ENCODE data around the gene WDR48. TPM values are rescaled to one million over a fixed set of nuclear protein-coding genes. Genes with fewer than 3 reads are reported as not detected.

Gene WDR48
- total RNA-seq, 3 donors from 2014 or later, result 32.8 to 48.9 (median 33.8) TPM

DNA sequence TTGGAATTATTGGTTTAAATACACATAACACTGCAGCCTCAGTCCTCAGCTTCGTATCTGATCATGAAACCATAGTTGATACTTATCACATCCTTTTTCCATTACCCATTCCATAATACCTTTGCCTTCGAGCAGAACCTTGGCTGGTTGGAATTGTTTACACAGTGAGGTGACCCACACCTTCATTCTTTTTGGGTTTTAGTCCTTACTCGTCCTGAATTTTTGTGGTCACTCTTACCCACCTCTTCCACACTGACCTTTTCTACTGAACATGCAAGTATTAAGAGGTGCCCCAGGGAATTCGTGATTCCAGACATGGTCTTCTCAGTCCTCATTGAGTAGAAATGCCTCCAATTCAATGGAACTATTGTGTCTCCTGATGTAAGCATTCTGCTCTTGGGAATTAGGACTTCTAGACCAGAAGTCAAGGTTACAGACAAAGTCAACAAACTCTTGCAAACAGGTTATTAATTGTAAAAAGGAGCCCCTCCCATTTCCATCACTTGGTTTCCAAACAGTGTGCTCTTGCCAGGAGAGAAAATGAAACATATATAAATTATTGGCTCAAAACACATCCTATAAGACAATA, 37.8 kb upstream of the WDR48 start:
- Histone ChIP-seq H3K27ac (peak overlapping the region; percentile 68 to 77), H3K4me3 (no peak overlapping the region), H3K27me3 (no peaks in the 10 kb centered on the region), H3K36me3 (no peaks in the 10 kb centered on the region), H3K4me1 (no peaks in the 10 kb centered on the region), H3K9me3 (peaks cover 0 to 4% of the 10 kb centered on the region in 2 donors)
- intact Hi-C loops (cut with DNase I; ENCODE audit: low total_unique reads), result no loop called here
- TF ChIP-seq POLR2A (IDR thresholded peaks at IDR 0.05) (no peak), POLR2AphosphoS5 (IDR thresholded peaks at IDR 0.05) (no peak)
- TF ChIP-seq, protein P1, sequence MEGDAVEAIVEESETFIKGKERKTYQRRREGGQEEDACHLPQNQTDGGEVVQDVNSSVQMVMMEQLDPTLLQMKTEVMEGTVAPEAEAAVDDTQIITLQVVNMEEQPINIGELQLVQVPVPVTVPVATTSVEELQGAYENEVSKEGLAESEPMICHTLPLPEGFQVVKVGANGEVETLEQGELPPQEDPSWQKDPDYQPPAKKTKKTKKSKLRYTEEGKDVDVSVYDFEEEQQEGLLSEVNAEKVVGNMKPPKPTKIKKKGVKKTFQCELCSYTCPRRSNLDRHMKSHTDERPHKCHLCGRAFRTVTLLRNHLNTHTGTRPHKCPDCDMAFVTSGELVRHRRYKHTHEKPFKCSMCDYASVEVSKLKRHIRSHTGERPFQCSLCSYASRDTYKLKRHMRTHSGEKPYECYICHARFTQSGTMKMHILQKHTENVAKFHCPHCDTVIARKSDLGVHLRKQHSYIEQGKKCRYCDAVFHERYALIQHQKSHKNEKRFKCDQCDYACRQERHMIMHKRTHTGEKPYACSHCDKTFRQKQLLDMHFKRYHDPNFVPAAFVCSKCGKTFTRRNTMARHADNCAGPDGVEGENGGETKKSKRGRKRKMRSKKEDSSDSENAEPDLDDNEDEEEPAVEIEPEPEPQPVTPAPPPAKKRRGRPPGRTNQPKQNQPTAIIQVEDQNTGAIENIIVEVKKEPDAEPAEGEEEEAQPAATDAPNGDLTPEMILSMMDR (IDR thresholded peaks at IDR 0.05), result no peak
- peak in 1 of 2 donors; percentile 69 for DNase-seq (ENCODE audit: low spot score in 2 of 2)

DNA sequence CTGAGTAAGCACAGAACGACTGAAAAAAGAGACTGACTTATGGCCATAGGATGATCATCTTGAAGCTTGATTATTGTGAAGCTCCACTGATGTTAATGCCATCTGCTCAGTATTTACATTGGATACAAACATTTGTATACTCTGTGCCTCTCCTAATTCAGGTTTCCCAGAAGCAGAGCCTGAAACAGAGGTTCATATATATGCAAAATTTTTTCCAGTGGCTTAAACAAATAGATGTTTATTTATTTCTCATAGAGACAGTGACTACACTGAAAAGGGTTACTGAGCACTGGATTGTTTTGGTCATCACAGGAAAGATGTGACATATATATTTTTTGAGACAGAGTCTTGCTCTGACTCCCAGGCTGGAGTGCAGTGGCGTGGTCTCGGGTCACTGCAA, 36.4 kb upstream of the WDR48 start:
- H3K36me3 ChIP-seq, result no peaks in the 10 kb centered on the region
- DNase-seq (ENCODE audit: low spot score in 2 of 2), result no peak
- peak overlapping the region in 1 of 2 donors; percentile 63 for H3K27ac ChIP-seq
- H3K27me3 ChIP-seq, result no peaks in the 10 kb centered on the region
- no peaks in the 10 kb centered on the region for H3K9me3 ChIP-seq
- H3K4me3 ChIP-seq, result no peak overlapping the region
- intact Hi-C loops (cut with DNase I; ENCODE audit: low total_unique reads), result no loop called here
- TF ChIP-seq POLR2A (IDR thresholded peaks at IDR 0.05) (no peak), POLR2AphosphoS5 (IDR thresholded peaks at IDR 0.05) (no peak)
- TF ChIP-seq, protein P1 (IDR thresholded peaks at IDR 0.05), result no peak
- no peaks in the 10 kb centered on the region for H3K4me1 ChIP-seq

DNA sequence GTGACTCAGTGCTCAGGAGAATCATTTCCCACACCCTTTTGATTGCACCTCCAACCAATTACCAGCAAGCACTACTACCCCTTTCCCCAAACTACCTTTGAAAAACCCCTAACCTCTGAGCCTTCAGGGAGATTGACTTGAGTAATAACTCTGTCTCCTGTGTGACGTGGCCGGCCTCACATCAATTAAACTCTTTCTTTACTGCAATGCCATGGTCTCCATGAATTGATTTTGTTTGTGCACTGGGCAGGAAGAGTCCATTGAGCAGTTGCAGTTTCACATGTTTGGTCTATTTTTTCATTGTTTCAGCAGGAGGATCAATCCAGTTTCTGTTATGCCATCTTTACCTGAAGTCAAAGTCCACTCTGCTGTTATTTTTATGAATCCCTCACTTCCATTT, 32.5 kb upstream of the WDR48 start:
- no peaks in the 10 kb centered on the region for H3K9me3 ChIP-seq
- DNase-seq (ENCODE audit: low spot score in 2 of 2), result no peak
- no peaks in the 10 kb centered on the region for H3K36me3 ChIP-seq
- H3K27ac ChIP-seq, result no peak overlapping the region
- no peaks in the 10 kb centered on the region for H3K27me3 ChIP-seq
- H3K4me3 ChIP-seq, result no peak overlapping the region
- H3K4me1 ChIP-seq, result no peaks in the 10 kb centered on the region
- TF ChIP-seq POLR2A (IDR thresholded peaks at IDR 0.05) (no peak), POLR2AphosphoS5 (IDR thresholded peaks at IDR 0.05) (no peak)
- TF ChIP-seq, protein P1 (IDR thresholded peaks at IDR 0.05), result no peak
- intact Hi-C loops (cut with DNase I; ENCODE audit: low total_unique reads), result no loop called here

DNA sequence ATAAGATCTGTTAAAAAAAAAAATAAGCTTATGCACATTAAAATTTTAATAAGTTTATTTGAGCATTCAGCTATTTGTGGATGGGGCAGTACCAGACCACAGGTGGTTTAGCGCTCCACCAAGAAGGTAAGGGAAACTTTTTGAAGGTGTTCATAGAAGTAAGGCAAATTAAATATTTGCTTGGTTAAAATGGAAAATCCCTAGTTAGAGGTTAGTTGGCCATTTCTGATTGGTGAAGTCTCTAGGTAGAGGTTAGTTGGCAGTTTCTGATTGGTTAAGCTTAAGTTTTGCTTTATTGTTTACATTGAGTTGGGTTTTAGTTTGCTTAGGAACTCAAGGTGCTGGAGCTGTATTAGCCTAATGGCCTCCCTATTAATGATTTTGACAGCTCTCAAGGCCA, 30.8 kb upstream of the WDR48 start:
- Histone ChIP-seq H3K4me3 (no peak overlapping the region), H3K36me3 (no peaks in the 10 kb centered on the region), H3K4me1 (no peaks in the 10 kb centered on the region), H3K27ac (no peak overlapping the region), H3K9me3 (no peaks in the 10 kb centered on the region), H3K27me3 (no peaks in the 10 kb centered on the region)
- no peak for TF ChIP-seq POLR2AphosphoS5 (IDR thresholded peaks at IDR 0.05)
- TF ChIP-seq, protein P1 (IDR thresholded peaks at IDR 0.05), result no peak
- no peak for DNase-seq (ENCODE audit: low spot score in 2 of 2)
- intact Hi-C loops (cut with DNase I; ENCODE audit: low total_unique reads), result no loop called here

DNA sequence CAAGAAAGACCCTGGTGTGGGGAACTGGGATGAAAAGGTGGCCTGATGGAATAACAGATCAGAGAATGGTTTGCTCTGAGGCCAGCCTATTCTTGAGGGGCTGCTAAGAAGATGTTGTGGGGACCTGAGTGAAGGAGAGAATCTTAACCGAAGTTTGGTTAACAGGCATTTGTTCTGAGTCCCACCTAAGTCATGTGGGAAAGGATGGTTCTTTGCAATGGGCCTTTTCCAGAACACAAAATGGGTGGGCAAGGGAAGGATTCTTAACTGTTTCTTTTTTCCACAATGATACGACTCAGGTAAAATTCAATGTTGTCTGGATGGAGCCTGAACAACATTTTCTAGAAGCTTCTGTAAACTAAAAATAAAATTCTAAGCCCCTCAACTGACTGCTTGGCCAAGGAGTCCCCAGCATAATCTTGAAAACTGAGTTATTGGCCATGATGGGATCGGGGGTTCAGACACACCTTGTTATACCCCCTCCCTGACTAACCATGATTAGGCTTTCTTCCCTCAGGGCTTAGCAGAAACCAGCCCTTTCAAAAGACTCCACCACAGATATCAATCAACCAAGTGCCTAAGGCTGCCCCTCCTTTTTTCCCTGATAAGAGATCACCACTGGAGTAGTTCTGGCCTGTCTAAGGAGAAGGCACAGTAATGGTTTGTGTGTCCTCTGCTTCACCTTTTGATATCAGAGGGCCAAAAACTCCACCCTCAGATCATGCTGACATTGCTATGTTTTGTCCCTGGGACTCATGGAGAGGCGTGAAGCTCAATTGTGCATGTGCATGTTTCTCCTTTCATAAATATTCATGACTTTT, 30.1 kb upstream of the WDR48 start:
- H3K4me3 ChIP-seq, result no peak overlapping the region
- no peak overlapping the region for H3K27ac ChIP-seq
- no peaks in the 10 kb centered on the region for H3K9me3 ChIP-seq
- H3K36me3 ChIP-seq, result no peaks in the 10 kb centered on the region
- intact Hi-C loops (cut with DNase I; ENCODE audit: low total_unique reads), result no loop called here
- H3K4me1 ChIP-seq, result no peaks in the 10 kb centered on the region
- no peaks in the 10 kb centered on the region for H3K27me3 ChIP-seq
- DNase-seq (ENCODE audit: low spot score in 2 of 2), result no peak
- no peak for TF ChIP-seq POLR2A (IDR thresholded peaks at IDR 0.05)
- TF ChIP-seq, protein P1 (IDR thresholded peaks at IDR 0.05), result no peak
- TF ChIP-seq POLR2AphosphoS5 (IDR thresholded peaks at IDR 0.05), result no peak
